Measurements from ENCODE around the gene CACNA1G. TPM values are rescaled to one million over a fixed set of nuclear protein-coding genes. Genes with fewer than 3 reads are reported as not detected.

The CACNA1G gene
- total RNA-seq, 2 experiments from 2014 or later: 0.13 TPM; not detected in 1

DNA sequence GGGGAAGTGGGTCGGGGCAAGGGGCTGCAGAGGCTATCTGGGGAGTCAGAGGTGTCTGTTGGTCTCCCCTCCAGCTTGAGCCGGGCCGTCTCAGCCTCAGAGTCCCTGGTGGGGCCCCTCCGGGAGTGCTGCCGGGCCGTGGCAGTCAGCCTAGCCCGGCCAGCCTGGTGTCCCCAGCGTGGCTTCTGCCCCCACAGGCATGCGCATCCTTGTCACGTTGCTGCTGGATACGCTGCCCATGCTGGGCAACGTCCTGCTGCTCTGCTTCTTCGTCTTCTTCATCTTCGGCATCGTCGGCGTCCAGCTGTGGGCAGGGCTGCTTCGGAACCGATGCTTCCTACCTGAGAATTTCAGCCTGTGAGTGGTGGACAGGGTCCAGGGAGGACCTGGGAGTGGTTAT is 11.2 kb downstream of the CACNA1G start:
- no peak overlapping the region for H3K27ac Mint-ChIP-seq
- no peaks in the 10 kb centered on the region for H3K4me1 Mint-ChIP-seq (ENCODE audit: low read depth)
- H3K9me3 Mint-ChIP-seq: no peaks in the 10 kb centered on the region
- peaks cover 10% of the 10 kb centered on the region for H3K27me3 Mint-ChIP-seq
- POLR2A ChIA-PET: interaction anchor here (1.0 kb wide), 1 partner anchor 21 kb away, joined by 3 read pairs; no protein-coding TSS in a partner anchor
- DNase-seq (no peak), ATAC-seq (no peak)
- no peaks in the 10 kb centered on the region for H3K36me3 Mint-ChIP-seq (ENCODE audit: low read depth)
- intact Hi-C loops (cut with micrococcal nuclease): no loop called here
- no peak overlapping the region for H3K4me3 Mint-ChIP-seq
- TF ChIP-seq, protein P1, sequence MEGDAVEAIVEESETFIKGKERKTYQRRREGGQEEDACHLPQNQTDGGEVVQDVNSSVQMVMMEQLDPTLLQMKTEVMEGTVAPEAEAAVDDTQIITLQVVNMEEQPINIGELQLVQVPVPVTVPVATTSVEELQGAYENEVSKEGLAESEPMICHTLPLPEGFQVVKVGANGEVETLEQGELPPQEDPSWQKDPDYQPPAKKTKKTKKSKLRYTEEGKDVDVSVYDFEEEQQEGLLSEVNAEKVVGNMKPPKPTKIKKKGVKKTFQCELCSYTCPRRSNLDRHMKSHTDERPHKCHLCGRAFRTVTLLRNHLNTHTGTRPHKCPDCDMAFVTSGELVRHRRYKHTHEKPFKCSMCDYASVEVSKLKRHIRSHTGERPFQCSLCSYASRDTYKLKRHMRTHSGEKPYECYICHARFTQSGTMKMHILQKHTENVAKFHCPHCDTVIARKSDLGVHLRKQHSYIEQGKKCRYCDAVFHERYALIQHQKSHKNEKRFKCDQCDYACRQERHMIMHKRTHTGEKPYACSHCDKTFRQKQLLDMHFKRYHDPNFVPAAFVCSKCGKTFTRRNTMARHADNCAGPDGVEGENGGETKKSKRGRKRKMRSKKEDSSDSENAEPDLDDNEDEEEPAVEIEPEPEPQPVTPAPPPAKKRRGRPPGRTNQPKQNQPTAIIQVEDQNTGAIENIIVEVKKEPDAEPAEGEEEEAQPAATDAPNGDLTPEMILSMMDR (IDR thresholded peaks at IDR 0.05): no peak
- CTCF ChIA-PET: interaction anchor here (1.1 kb wide), 1 partner anchor 12 kb away, joined by 4 read pairs; the partner anchor contains the start of gene CACNA1G

GRCh38 chr17:50572541-50572940 is 12.0 kb downstream of the CACNA1G start:
- CTCF ChIA-PET: no interaction called here
- no peaks in the 10 kb centered on the region for H3K9me3 Mint-ChIP-seq
- no peak for DNase-seq
- no peak for ATAC-seq
- H3K36me3 Mint-ChIP-seq (ENCODE audit: low read depth): no peaks in the 10 kb centered on the region
- H3K4me1 Mint-ChIP-seq (ENCODE audit: low read depth): no peaks in the 10 kb centered on the region
- no peak overlapping the region for H3K4me3 Mint-ChIP-seq
- TF ChIP-seq, protein P1 (IDR thresholded peaks at IDR 0.05): no peak
- H3K27me3 Mint-ChIP-seq: peaks cover 3% of the 10 kb centered on the region
- POLR2A ChIA-PET: no interaction called here
- intact Hi-C loops (cut with micrococcal nuclease): no loop called here
- no peak overlapping the region for H3K27ac Mint-ChIP-seq

GRCh38 chr17:50573866-50574611 is 13.5 kb downstream of the CACNA1G start:
- ATAC-seq (no peak), DNase-seq (no peak)
- TF ChIP-seq, protein P1 (IDR thresholded peaks at IDR 0.05): no peak
- H3K4me3 Mint-ChIP-seq: no peak overlapping the region
- H3K27me3 Mint-ChIP-seq: peaks cover 2% of the 10 kb centered on the region
- intact Hi-C loops (cut with micrococcal nuclease): no loop called here
- H3K36me3 Mint-ChIP-seq (ENCODE audit: low read depth): no peaks in the 10 kb centered on the region
- POLR2A ChIA-PET: no interaction called here
- no peaks in the 10 kb centered on the region for H3K9me3 Mint-ChIP-seq
- no peak overlapping the region for H3K27ac Mint-ChIP-seq
- CTCF ChIA-PET: no interaction called here
- no peaks in the 10 kb centered on the region for H3K4me1 Mint-ChIP-seq (ENCODE audit: low read depth)

DNA sequence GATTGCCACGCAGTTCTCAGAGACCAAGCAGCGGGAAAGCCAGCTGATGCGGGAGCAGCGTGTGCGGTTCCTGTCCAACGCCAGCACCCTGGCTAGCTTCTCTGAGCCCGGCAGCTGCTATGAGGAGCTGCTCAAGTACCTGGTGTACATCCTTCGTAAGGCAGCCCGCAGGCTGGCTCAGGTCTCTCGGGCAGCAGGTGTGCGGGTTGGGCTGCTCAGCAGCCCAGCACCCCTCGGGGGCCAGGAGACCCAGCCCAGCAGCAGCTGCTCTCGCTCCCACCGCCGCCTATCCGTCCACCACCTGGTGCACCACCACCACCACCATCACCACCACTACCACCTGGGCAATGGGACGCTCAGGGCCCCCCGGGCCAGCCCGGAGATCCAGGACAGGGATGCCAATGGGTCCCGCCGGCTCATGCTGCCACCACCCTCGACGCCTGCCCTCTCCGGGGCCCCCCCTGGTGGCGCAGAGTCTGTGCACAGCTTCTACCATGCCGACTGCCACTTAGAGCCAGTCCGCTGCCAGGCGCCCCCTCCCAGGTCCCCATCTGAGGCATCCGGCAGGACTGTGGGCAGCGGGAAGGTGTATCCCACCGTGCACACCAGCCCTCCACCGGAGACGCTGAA is 15.2 kb downstream of the CACNA1G start:
- DNase-seq (peak; percentile 25), ATAC-seq (no peak)
- POLR2A ChIA-PET: interaction anchor here (0.7 kb wide), 1 partner anchor 47 kb away, joined by 3 read pairs; no protein-coding TSS in a partner anchor
- Mint-ChIP-seq H3K9me3 (no peaks in the 10 kb centered on the region), H3K27ac (no peak overlapping the region), H3K27me3 (peaks cover 2% of the 10 kb centered on the region), H3K4me3 (no peak overlapping the region), H3K4me1 (ENCODE audit: low read depth) (no peaks in the 10 kb centered on the region), H3K36me3 (ENCODE audit: low read depth) (no peaks in the 10 kb centered on the region)
- intact Hi-C loops (cut with micrococcal nuclease): no loop called here
- CTCF ChIA-PET: interaction anchor here (0.8 to 1.4 kb wide), 3 partner anchors 14 to 146 kb away, joined by 3 to 6 read pairs (median 3); no protein-coding TSS in a partner anchor
- TF ChIP-seq, protein P1 (IDR thresholded peaks at IDR 0.05): no peak

GRCh38 chr17:50576864-50577263 is 16.3 kb downstream of the CACNA1G start:
- Mint-ChIP-seq H3K36me3 (ENCODE audit: low read depth) (no peaks in the 10 kb centered on the region), H3K27ac (no peak overlapping the region), H3K9me3 (no peaks in the 10 kb centered on the region), H3K27me3 (peaks cover under 1% of the 10 kb centered on the region), H3K4me1 (ENCODE audit: low read depth) (no peaks in the 10 kb centered on the region), H3K4me3 (no peak overlapping the region)
- TF ChIP-seq, protein P1 (IDR thresholded peaks at IDR 0.05): no peak
- no peak for DNase-seq
- no peak for ATAC-seq
- POLR2A ChIA-PET: no interaction called here
- intact Hi-C loops (cut with micrococcal nuclease): no loop called here
- CTCF ChIA-PET: interaction anchor here (1.4 kb wide), 1 partner anchor 15 kb away, joined by 6 read pairs; no protein-coding TSS in a partner anchor

Data from activated CD8-positive, alpha-beta T cell treated with anti-CD3 and anti-CD28 coated beads for 36 hours (primary cell).